PC-9 (cell line): ENCODE results near the gene FZD7.

Experiments used
- CTCF ChIP-seq: fragments of 200-600 bp; sonication (generic); conservative IDR thresholded peaks from 2 replicates; pipeline ENCODE4 v1.6.1; 2017; ENCODE audit warnings: mixed run types, antibody characterized with exemption, mild to moderate bottlenecking, moderate library complexity
- EZH2 ChIP-seq: fragments of 200-600 bp; sonication (generic); IDR thresholded peaks from 2 replicates; pipeline ENCODE4 v1.8.0; 2017; ENCODE audit warnings: antibody characterized with exemption, low read depth

- no peak for TF ChIP-seq CTCF
- TF ChIP-seq EZH2: no peak
Observed at GRCh38 chr2:202065876-202066275, 32.2 kb downstream of the FZD7 start.
